ENCODE measurements around the gene CPNE5. TPM values are rescaled to one million over a fixed set of nuclear protein-coding genes. Genes with fewer than 3 reads are reported as not detected.

The CPNE5 gene
- total and polyA plus RNA-seq, 9 of the 15 experiments (the other 6 are each of a cell fraction or from before 2014, with no cell fraction given): 0.14 to 1.0 (median 0.46) TPM; not detected in 2

DNA sequence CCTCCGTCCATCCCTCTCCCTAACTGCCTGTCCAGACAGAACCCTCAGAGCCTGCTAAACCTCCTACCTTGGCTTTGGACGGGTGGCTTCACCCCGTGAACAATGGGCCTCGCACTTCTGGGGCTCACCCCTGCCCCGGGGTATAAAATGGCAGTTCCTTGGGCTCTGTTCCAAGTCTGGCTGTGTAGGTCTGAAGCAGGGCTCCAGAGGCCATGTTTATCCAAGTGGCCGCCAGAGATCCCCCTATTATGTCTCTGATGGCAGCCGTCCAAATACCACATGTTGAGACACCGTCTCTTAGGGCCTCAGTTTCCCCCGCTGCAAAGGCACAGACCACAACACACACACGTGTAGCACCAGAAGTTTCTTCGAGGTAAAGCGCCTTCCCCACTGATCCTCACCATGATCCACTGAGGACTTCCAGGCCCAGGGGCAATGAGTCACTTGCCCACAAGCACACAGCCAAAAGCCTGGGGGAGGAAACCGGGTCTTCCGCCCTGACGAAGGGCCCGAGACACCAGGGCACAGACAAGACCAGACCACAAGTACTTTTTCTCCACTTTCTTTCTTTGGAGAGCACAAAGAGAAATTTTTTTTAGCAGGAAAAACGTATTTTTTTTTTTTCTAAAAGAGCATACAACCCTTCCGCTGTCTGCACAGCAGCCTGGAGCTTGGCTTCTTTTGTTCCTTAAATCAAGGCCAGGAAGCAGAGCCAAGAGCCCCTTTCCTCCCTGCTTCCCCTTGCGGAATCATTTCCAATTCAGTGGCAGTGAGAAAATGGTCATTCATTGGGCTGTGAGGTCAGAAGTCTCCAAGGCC, 11.8 kb downstream of the CPNE5 start (continued):
- TF ChIP-seq ZNF175 (CRISPR knock-in tag; IDR thresholded peaks at IDR 0.05; ENCODE audit: low read depth) (peak; percentile 89), NR2C1 (IDR thresholded peaks at IDR 0.05) (no peak), NR2C1 (tag; IDR thresholded peaks at IDR 0.05) (0 out of 2 replicates have a peak, but pooled peaks have one; percentile 29), ZNF311 (CRISPR knock-in tag; IDR thresholded peaks at IDR 0.05) (0 out of 2 replicates have a peak, but pooled peaks have one; percentile 64), ZNF444 (CRISPR knock-in tag; IDR thresholded peaks at IDR 0.05) (peak; percentile 12; the same call in 1 of the 2 replicates), ERF (CRISPR knock-in tag; IDR thresholded peaks at IDR 0.05) (peak; percentile 84; the same call in 1 of the 2 replicates), ZSCAN32 (CRISPR knock-in tag; IDR thresholded peaks at IDR 0.05) (0 out of 2 replicates have a peak, but pooled peaks have one; percentile 46), GABPA (tag; conservative IDR thresholded peaks at IDR 0.05; ENCODE audit: low read depth) (peak; percentile 53), BHLHE40 (IDR thresholded peaks at IDR 0.05; ENCODE audit: low read length) (peak; percentile 49), ZNF316 (IDR thresholded peaks at IDR 0.05) (no peak), ZC3H8 (IDR thresholded peaks at IDR 0.05) (no peak), KLF6 (CRISPR knock-in tag; IDR thresholded peaks at IDR 0.05; ENCODE audit: borderline replicate concordance) (peak; percentile 72; the same call in 1 of the 2 replicates)
- TF ChIP-seq, protein P1, sequence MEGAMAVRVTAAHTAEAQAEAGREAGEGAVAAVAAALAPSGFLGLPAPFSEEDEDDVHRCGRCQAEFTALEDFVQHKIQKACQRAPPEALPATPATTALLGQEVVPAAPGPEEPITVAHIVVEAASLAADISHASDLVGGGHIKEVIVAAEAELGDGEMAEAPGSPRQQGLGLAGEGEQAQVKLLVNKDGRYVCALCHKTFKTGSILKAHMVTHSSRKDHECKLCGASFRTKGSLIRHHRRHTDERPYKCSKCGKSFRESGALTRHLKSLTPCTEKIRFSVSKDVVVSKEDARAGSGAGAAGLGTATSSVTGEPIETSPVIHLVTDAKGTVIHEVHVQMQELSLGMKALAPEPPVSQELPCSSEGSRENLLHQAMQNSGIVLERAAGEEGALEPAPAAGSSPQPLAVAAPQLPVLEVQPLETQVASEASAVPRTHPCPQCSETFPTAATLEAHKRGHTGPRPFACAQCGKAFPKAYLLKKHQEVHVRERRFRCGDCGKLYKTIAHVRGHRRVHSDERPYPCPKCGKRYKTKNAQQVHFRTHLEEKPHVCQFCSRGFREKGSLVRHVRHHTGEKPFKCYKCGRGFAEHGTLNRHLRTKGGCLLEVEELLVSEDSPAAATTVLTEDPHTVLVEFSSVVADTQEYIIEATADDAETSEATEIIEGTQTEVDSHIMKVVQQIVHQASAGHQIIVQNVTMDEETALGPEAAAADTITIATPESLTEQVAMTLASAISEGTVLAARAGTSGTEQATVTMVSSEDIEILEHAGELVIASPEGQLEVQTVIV (CRISPR knock-in tag; IDR thresholded peaks at IDR 0.05; ENCODE audit: borderline replicate concordance): no peak
- TF ChIP-seq, protein P2, sequence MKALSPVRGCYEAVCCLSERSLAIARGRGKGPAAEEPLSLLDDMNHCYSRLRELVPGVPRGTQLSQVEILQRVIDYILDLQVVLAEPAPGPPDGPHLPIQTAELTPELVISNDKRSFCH (CRISPR knock-in tag; IDR thresholded peaks at IDR 0.05): no peak
- TF ChIP-seq, protein P2 (tag; IDR thresholded peaks at IDR 0.05): 0 out of 2 replicates have a peak, but pooled peaks have one; percentile 24
